Renal cortex interstitium (tissue), 11 donors: ENCODE measurements around the gene RAB11FIP3. TPM values are rescaled to one million over a fixed set of nuclear protein-coding genes. Genes with fewer than 3 reads are reported as not detected.
A peak's percentile ranks its signal among the peaks of the same experiment; 100 is the strongest.

Source experiments
- DNase-seq, 11 donors: peaks; one replicate each; pipeline ENCODE4 v3.0.0-alpha.2; 2013; ENCODE audit warnings: low read depth in 9 of 11, low spot score in 4 of 11; ENCODE audit errors: extremely low read depth in 1 of 11
- polyA plus RNA-seq, 3 donors: library from polyadenylated mRNA; unstranded; fragments of 120-200 nt; gene quantifications; one replicate each; pipeline ENCODE4 v1.2.1, GENCODE V29; 2013; ENCODE audit not compliant: insufficient read length in 3 of 3

The RAB11FIP3 gene
- polyA plus RNA-seq, 3 donors, result 96.3 to 159 (median 104) TPM

DNA sequence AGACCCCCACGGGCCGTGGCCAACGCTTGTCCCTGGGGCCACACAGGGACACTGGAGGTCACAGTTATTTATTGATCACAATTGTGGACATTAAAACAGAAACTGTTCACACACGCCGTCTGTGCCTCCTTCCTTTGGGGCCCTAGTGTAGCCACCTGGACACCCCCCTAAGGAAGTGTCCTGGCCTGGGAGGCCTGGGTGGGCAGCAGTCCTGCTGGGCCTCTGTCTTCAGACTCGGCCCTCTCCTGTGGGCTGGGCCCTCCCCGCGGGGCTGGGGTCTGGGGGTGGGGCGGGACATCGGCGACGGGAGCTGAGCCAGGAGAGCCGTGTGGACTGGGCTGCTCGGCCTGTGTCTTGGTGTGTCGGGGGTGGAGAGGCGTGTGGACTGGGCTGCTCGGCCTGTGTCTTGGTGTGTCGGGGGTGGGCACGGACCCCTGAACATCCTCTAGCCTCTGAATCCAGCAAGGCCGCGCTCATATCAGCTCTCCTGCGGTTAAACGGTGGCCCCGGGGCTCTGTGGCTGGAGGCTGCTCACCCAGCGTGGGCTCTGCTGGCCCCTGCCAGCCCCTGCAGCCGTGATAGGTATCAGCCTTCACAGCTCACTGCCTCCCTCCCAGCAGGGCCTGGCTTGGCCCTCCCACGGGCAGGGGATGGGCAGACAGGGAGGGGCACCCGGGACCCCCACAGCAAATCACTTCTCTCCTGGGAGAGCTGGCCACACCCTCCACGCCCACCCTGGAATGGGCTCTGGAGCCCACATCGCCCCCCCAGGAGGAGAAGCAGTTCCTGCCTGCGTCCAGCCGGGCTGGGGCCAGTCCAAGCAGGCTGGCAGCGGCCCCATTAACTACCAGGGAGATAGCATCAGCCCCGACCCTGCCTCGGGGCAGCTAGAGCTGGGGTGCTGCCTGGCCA lies 140.2 kb downstream of the RAB11FIP3 start:
- peak in 8 of 11 donors; percentile 63 to 82 (median 74) for DNase-seq

DNA sequence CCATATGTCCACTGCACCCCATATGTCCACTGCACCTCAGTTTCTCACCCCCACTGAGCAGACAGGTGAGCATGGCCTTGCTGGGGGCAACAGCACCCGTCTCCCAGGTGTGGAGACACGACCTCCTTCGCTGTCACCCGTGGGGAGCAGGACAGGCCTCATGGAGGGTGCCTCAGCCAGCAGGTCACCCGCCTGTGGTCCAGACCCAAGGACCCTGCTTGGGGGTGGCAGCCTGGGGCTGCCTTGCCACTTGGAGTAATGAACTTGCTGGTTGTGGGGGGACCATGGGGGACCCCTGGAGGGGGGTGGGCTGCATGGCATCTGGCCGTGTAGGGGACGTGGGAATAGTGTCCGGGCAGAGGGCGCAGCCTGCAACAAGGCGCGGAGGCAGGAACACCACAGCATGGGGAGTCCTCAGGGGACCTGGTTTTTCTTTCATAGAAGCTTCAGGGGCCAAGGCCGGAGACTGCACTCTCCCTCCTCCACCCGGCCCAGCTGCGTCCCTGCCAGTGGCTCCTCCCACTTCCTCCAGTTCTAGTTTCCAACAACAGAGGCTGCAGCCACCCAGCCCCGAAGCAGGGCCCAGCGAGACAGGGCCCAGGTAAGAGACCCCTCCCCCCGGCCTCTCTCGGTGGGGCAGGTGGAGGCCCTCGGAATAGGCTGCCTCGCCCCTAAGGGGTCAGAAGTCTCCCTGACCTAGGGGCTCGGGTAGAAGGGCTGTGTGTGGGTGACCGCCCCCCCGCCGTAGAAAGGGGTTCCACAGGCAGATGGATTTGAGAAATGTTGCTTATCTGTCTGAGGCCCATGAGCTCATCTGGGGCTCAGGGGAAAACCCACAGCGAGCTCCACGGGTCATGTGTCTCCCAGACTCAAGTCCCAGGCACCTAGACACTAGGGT lies 141.3 kb downstream of the RAB11FIP3 start, which contains the start of gene NHLRC4:
Gene NHLRC4 (plus strand): TSS at position 531 of the 898 bp plus-strand sequence. CDS start 1,043 bp downstream, outside the sequence.
- peak in 9 of 11 donors; percentile 62 to 81 (median 73) for DNase-seq

DNA sequence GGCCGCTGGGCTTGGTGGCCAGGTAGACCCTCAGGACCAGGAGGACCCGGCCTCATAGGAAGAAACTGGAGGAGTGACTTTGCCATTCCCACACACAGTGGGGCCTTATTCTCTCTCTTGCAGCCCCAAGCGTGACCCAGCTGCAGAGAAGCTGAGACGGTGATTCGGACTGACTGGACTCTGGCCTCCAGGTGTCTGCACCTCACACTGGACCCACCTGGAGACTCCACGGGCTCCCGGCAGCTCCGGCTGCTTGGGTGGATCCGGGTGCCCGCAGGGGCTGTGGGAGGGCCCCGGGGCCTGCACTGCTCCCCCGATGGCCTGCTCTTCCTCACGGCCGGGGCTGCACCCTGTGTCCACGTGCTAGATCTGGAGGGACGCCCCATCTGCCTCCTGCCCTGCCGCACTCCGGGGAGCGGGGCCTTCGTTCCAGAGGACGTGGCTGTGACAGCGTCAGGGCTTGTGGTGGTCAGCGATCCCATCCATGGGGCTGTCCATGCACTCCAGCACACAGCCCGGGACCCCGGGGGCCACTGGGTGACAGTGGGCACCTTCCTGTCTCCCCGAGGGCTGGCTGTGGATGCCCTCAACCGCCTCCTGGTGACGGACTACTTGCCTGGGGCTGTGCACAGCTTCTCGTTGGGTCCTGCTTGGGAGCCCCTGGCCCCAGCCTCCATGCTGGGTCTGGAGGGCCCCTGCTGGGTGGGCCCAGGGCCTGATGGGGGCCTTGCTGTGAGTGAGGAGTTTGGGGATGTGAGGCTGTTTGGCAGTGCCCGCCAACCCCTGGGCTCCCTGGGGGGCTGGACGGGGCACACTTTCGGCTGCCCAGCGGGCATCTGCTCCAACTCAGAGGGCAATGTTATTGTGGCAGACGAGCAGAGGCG lies 142.2 kb downstream of the RAB11FIP3 start:
- no peak for DNase-seq

DNA sequence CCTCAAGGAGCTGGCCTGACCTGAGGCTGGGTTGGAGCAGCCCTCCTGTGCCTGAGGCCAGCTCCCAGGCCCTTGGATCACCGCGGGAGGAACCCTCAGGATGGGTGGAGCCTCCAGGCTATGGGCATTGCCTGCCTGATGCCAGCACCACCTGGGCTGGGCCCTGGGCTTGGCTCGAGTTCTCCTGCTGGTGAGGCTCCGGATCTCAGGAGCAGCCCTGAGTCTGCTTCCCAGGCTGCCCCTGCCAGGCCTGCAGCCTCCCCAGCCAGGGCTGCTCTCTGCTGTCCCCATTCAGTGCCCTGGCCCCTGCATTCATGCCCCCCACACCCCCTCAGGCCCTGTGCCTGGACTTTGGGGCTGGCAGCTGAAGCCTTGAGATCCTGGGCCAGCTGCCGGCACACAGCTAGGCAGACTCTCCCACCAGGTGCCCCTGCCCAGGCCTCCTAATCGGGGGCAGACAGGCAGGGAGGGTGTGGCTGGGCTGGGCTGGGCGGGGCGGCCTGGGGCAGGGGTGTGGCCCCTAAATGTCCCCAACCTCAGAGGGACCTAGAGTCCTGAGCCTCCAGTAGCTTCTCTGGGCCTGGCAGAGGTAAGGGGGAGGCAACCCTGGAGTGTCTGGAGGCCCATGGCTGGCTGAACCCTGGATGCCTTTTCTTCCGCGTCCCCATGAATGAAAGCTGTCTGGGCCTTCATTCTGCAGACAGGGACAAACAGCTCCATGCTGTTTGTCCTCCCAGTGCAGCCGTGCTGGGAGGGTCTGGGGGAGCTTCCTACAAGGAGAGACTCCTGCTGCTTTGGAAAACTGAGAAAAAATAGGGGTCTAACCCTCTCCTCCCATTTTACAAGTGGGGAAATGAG lies 143.2 kb downstream of the RAB11FIP3 start:
- no peak for DNase-seq

DNA sequence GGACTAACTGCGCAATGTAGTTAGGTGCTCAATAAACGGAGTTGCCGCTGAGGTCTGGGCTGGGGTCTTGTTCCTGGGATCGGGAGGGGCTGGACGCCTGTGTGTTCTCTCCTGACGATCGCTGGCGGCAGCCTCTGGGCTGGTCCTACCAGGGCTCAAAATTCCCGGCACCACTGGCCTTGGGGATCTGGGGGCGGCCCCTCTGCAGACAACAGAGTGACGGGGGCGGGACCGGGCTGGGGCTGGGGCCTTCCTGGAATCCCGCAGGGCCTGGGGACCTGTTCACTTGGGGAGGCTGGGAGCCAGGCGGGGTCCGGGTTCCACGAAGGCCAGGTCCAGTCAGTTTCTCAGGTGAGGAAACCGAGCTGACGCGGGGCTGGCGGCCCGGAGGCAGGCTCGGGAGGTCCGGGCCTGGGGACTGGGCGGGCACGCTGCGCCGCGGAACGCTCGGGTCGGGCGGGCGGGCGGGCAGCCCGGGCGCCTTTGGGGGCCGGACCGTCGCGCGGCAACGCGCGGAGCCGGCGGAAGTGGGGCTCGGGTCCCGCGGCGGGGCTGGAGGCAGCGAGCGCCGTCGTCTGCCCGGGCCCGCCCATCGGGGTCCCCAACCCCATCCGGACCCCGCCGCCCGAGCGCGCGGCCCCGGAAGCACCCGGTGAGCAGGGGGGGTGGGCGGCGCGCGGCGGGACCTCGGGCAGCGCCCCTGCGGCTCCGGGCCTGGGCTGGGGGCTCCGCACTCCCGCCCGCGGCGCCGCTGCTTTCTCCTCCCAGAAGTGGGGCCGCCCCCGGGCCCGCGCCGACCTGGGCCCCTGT lies 144.2 kb downstream of the RAB11FIP3 start, which contains the start of gene PIGQ:
Gene PIGQ (plus strand): TSS at position 524 of the 810 bp plus-strand sequence. CDS start 4,107 bp downstream, outside the sequence.
- peak in 2 of 11 donors; percentile 53 to 61 for DNase-seq

Other genes starting within 250 kb of the RAB11FIP3 start
- 1,000 to 10,000 TPM in 1 of 3 donors, 100 to 1,000 TPM in 2; 591 to 1,202 (median 749) TPM for gene HBA1, start 249.0 kb upstream of the RAB11FIP3 start, polyA plus RNA-seq
- under 1 TPM; 0.67 to 0.98 (median 0.78) TPM for gene HBQ1, start 245.2 kb upstream of the RAB11FIP3 start, polyA plus RNA-seq
- gene LUC7L, start 196.2 kb upstream of the RAB11FIP3 start, polyA plus RNA-seq, result 100 to 1,000 TPM; 120 to 175 (median 128) TPM
- 10 to 100 TPM; 72.6 to 86.1 (median 82.5) TPM for gene FAM234A, start 190.8 kb upstream of the RAB11FIP3 start, polyA plus RNA-seq
- gene RGS11, start 149.7 kb upstream of the RAB11FIP3 start, polyA plus RNA-seq, result 1 to 10 TPM in 2 of 3 donors, under 1 TPM in 1; 0.89 to 2.2 (median 2.0) TPM
- gene ARHGDIG, start 145.1 kb upstream of the RAB11FIP3 start, polyA plus RNA-seq, result 1 to 10 TPM; 1.3 to 6.1 (median 2.6) TPM
- 1 to 10 TPM in 2 of 3 donors, under 1 TPM in 1; 0.73 to 2.5 (median 1.6) TPM for gene PDIA2, start 142.5 kb upstream of the RAB11FIP3 start, polyA plus RNA-seq
- gene AXIN1, start 72.9 kb upstream of the RAB11FIP3 start, polyA plus RNA-seq, result 10 to 100 TPM; 14.1 to 23.7 (median 22.2) TPM
- 10 to 100 TPM; 55.3 to 90.5 (median 65.3) TPM for gene MRPL28, start 55.1 kb upstream of the RAB11FIP3 start, polyA plus RNA-seq
- gene PGAP6, start 43.7 kb upstream of the RAB11FIP3 start, polyA plus RNA-seq, result 10 to 100 TPM; 56.7 to 71.2 (median 60.6) TPM
- gene NME4, start 28.4 kb upstream of the RAB11FIP3 start, polyA plus RNA-seq, result 100 to 1,000 TPM; 108 to 146 (median 134) TPM
- gene DECR2, start 23.8 kb upstream of the RAB11FIP3 start, polyA plus RNA-seq, result 10 to 100 TPM; 20.7 to 47.6 (median 21.2) TPM
- gene CAPN15, start 102.1 kb downstream of the RAB11FIP3 start, polyA plus RNA-seq, result 10 to 100 TPM; 23.2 to 37.7 (median 35.0) TPM
- gene PRR35, start 134.7 kb downstream of the RAB11FIP3 start, polyA plus RNA-seq, result 10 to 100 TPM in 2 of 3 donors, 1 to 10 TPM in 1; 5.7 to 14.0 (median 14.0) TPM
- gene NHLRC4, start 141.4 kb downstream of the RAB11FIP3 start, polyA plus RNA-seq, result 1 to 10 TPM; 5.1 to 8.9 (median 8.1) TPM
- 10 to 100 TPM; 49.0 to 82.6 (median 66.2) TPM for gene PIGQ, start 144.3 kb downstream of the RAB11FIP3 start, polyA plus RNA-seq
- gene RAB40C, start 164.4 kb downstream of the RAB11FIP3 start, polyA plus RNA-seq, result 10 to 100 TPM; 14.3 to 32.5 (median 23.6) TPM
- gene WFIKKN1, start 205.3 kb downstream of the RAB11FIP3 start, polyA plus RNA-seq, result 1 to 10 TPM; 1.3 to 2.0 (median 2.0) TPM
- 10 to 100 TPM; 39.3 to 62.6 (median 60.9) TPM for gene METTL26, start 210.7 kb downstream of the RAB11FIP3 start, polyA plus RNA-seq
- 10 to 100 TPM; 10.2 to 31.8 (median 22.6) TPM for gene MCRIP2, start 216.2 kb downstream of the RAB11FIP3 start, polyA plus RNA-seq
- gene WDR90, start 223.7 kb downstream of the RAB11FIP3 start, polyA plus RNA-seq, result 10 to 100 TPM; 36.9 to 62.0 (median 48.4) TPM
- gene RHOT2, start 242.5 kb downstream of the RAB11FIP3 start, polyA plus RNA-seq, result 100 to 1,000 TPM in 1 of 3 donors, 10 to 100 TPM in 2; 51.8 to 111 (median 92.9) TPM